Panc1 (cell line): Measurements from ENCODE around the gene GNAI1.

ENCODE experiments used
- POLR2AphosphoS5 ChIP-seq: IDR thresholded peaks from 2 replicates; pipeline ENCODE4 v1.6.1; 2012; ENCODE audit warnings: mild to moderate bottlenecking, low read depth, low read length, moderate library complexity
- SIN3A ChIP-seq: IDR thresholded peaks from 2 replicates; pipeline ENCODE4 v1.6.1; 2012; ENCODE audit warnings: low read depth, mild to moderate bottlenecking, low read length, moderate library complexity, borderline replicate concordance; ENCODE audit not compliant: insufficient read depth
- TCF7L2 ChIP-seq: IDR thresholded peaks from 2 replicates; pipeline ENCODE4 v1.6.1; 2011; ENCODE audit warnings: mild to moderate bottlenecking, low read depth, low read length, inconsistent platforms
- TF ChIP-seq, protein P1 (sequence below): fragments of 450-650 bp; IDR thresholded peaks from 2 replicates; pipeline ENCODE4 v1.5.1; 2017; ENCODE audit warnings: mild to moderate bottlenecking
- TF ChIP-seq, protein P2 (sequence below), 2 experiments: IDR thresholded peaks; 2 replicates each; pipeline ENCODE4 v1.6.1; 2011 to 2012; ENCODE audit warnings: low read depth in 2 of 2, control low read depth in 1 of 2, low read length in 1 of 2, mild to moderate bottlenecking in 1 of 2, moderate library complexity in 1 of 2; ENCODE audit not compliant: insufficient read depth in 1 of 2

DNA sequence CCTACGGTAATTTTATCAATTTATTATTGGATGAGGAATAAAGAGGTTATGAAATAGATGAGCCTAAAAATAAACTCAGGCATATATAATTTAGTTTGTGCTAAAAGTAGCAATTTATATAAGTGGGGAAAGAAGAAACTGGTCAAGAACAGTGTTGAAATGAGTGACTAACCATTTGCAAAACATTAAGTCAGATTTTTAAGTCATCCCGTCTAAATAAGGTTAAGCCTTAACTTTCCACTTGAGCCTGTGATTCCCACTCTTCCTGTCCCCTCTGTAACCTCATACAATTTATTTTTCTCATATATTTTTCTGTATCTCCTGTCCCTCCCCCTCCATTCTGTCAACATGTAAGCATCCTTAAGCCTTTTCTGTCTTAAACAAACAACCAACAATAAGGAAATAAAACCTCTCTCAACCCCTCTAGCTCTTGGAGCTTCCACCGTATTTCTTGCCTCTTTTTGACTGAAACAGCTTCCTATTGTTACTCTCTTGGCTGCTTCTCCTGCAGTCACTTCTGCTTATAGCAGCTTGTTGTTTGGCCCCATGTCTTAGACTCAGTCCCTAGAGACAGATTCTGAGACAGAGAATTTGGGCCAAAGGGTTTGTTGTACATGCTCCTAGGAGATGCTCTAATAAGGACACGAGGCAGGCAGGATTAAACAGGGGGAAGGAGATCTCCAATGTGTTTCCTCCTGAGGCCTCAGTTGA is 109.7 kb downstream of the GNAI1 start:
- no peak for TF ChIP-seq SIN3A
- TF ChIP-seq, protein P1, sequence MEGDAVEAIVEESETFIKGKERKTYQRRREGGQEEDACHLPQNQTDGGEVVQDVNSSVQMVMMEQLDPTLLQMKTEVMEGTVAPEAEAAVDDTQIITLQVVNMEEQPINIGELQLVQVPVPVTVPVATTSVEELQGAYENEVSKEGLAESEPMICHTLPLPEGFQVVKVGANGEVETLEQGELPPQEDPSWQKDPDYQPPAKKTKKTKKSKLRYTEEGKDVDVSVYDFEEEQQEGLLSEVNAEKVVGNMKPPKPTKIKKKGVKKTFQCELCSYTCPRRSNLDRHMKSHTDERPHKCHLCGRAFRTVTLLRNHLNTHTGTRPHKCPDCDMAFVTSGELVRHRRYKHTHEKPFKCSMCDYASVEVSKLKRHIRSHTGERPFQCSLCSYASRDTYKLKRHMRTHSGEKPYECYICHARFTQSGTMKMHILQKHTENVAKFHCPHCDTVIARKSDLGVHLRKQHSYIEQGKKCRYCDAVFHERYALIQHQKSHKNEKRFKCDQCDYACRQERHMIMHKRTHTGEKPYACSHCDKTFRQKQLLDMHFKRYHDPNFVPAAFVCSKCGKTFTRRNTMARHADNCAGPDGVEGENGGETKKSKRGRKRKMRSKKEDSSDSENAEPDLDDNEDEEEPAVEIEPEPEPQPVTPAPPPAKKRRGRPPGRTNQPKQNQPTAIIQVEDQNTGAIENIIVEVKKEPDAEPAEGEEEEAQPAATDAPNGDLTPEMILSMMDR = no peak
- TF ChIP-seq POLR2AphosphoS5 = no peak
- TF ChIP-seq, protein P2, sequence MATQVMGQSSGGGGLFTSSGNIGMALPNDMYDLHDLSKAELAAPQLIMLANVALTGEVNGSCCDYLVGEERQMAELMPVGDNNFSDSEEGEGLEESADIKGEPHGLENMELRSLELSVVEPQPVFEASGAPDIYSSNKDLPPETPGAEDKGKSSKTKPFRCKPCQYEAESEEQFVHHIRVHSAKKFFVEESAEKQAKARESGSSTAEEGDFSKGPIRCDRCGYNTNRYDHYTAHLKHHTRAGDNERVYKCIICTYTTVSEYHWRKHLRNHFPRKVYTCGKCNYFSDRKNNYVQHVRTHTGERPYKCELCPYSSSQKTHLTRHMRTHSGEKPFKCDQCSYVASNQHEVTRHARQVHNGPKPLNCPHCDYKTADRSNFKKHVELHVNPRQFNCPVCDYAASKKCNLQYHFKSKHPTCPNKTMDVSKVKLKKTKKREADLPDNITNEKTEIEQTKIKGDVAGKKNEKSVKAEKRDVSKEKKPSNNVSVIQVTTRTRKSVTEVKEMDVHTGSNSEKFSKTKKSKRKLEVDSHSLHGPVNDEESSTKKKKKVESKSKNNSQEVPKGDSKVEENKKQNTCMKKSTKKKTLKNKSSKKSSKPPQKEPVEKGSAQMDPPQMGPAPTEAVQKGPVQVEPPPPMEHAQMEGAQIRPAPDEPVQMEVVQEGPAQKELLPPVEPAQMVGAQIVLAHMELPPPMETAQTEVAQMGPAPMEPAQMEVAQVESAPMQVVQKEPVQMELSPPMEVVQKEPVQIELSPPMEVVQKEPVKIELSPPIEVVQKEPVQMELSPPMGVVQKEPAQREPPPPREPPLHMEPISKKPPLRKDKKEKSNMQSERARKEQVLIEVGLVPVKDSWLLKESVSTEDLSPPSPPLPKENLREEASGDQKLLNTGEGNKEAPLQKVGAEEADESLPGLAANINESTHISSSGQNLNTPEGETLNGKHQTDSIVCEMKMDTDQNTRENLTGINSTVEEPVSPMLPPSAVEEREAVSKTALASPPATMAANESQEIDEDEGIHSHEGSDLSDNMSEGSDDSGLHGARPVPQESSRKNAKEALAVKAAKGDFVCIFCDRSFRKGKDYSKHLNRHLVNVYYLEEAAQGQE (IDR thresholded peaks at IDR 0.05; ENCODE audit: insufficient read depth in 1 of 2, low read depth in 2 of 2, low read length in 1 of 2) = no peak
- TF ChIP-seq TCF7L2 = no peak
